Upper lobe of right lung (tissue), 1 donor: ENCODE results near the gene HMGXB4. TPM values are rescaled to one million over a fixed set of nuclear protein-coding genes. Genes with fewer than 3 reads are reported as not detected.
A peak's percentile ranks its signal among the peaks of the same experiment; 100 is the strongest.

Experiments
- ATAC-seq: fragments of 200-7000 bp; cut with Tn5 transposase; one replicate; pipeline ENCODE4 v1.9.1; 2020; ENCODE audit warnings: mild to moderate bottlenecking, moderate library complexity
- DNase-seq: peaks from one replicate; pipeline ENCODE4 v3.0.0-alpha.2; 2020
- H3K27ac ChIP-seq: fragments of 200-600 bp; one replicate; pipeline ENCODE4 v1.8.0; 2022
- H3K27me3 ChIP-seq: fragments of 200-600 bp; one replicate; pipeline ENCODE4 v1.8.0; 2022; ENCODE audit warnings: mild to moderate bottlenecking
- H3K36me3 ChIP-seq: fragments of 200-600 bp; one replicate; pipeline ENCODE4 v1.8.0; 2022
- H3K4me1 ChIP-seq: fragments of 200-600 bp; one replicate; pipeline ENCODE4 v1.8.0; 2022
- H3K4me3 ChIP-seq: fragments of 200-600 bp; one replicate; pipeline ENCODE4 v1.8.0; 2022; ENCODE audit warnings: mild to moderate bottlenecking
- H3K9me3 ChIP-seq: fragments of 200-600 bp; one replicate; pipeline ENCODE4 v1.8.0; 2022
- intact Hi-C: fragments of 100-400 bp; cut with DNase I; formaldehyde crosslinking; loops from one replicate; pipeline ENCODE4 v1.11.0; 2022
- total RNA-seq: library from RNA; stranded (reverse); fragmentation: NEBNext Ultra II Directional; extraction: Animal tissue kit (Norgen Biotek cat#: 25700); gene quantifications from one replicate; pipeline ENCODE4 v1.2.1, GENCODE V29; 2021
- TF ChIP-seq, protein P1 (sequence below): fragments of 200-600 bp; IDR thresholded peaks from one replicate; pipeline ENCODE4 v1.8.0; 2022; ENCODE audit warnings: antibody characterized with exemption
- donor health status: DM: no; HTN: yes; CAD: no; lungs with severe emphysema.

The HMGXB4 gene
- total RNA-seq, 1 donor from 2014 or later: 17.5 TPM

DNA sequence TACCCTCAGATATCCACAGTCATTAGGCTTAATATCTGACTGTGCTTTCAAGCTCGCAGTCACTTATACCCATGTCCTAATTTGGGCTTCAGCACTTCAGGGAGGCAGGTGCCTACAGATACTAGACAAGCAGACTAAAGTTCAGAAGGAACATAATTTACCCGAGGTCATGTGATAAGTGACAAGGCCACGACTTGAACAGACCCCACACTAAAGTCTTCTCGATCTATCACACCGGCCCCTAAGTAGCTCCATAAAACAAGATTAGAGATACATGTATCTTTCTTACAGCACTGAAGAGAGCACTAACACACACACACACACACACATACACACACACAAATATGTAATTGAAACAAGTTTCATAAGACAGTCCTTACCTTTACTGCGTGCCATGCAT, 75.0 kb downstream of the HMGXB4 start:
- H3K27me3 ChIP-seq: no peaks in the 10 kb centered on the region
- H3K36me3 ChIP-seq: peaks cover 94% of the 10 kb centered on the region
- H3K4me3 ChIP-seq: no peak overlapping the region
- intact Hi-C loops: no loop called here
- H3K4me1 ChIP-seq: peaks cover 36% of the 10 kb centered on the region
- ATAC-seq: no peak
- no peaks in the 10 kb centered on the region for H3K9me3 ChIP-seq
- DNase-seq: no peak
- TF ChIP-seq, protein P1, sequence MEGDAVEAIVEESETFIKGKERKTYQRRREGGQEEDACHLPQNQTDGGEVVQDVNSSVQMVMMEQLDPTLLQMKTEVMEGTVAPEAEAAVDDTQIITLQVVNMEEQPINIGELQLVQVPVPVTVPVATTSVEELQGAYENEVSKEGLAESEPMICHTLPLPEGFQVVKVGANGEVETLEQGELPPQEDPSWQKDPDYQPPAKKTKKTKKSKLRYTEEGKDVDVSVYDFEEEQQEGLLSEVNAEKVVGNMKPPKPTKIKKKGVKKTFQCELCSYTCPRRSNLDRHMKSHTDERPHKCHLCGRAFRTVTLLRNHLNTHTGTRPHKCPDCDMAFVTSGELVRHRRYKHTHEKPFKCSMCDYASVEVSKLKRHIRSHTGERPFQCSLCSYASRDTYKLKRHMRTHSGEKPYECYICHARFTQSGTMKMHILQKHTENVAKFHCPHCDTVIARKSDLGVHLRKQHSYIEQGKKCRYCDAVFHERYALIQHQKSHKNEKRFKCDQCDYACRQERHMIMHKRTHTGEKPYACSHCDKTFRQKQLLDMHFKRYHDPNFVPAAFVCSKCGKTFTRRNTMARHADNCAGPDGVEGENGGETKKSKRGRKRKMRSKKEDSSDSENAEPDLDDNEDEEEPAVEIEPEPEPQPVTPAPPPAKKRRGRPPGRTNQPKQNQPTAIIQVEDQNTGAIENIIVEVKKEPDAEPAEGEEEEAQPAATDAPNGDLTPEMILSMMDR: no peak
- H3K27ac ChIP-seq: no peak overlapping the region

DNA sequence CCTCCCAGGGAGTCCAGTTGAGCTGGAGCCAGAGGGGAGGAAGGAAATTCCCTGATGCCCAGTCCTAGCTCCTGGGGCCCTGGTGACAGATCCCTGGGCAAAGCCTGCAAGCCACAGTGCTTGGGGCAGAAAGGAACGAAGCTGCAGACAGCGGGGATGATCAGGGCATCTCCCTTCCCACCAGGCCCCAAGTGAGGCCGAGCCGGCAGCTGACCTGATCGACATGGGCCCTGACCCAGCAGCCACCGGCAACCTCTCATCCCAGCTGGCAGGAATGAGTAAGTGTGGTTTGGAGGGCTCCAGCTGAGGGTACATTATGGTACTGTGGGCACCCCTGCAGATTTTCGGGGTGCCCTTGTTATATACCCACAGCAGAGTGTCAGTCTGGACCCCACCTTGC, 75.9 kb downstream of the HMGXB4 start:
- TF ChIP-seq, protein P1: no peak
- DNase-seq (no peak), ATAC-seq (no peak)
- intact Hi-C loops: no loop called here
- no peaks in the 10 kb centered on the region for H3K9me3 ChIP-seq
- H3K36me3 ChIP-seq: peaks cover 94% of the 10 kb centered on the region
- no peak overlapping the region for H3K4me3 ChIP-seq
- peaks cover 30% of the 10 kb centered on the region for H3K4me1 ChIP-seq
- H3K27ac ChIP-seq: no peak overlapping the region
- no peaks in the 10 kb centered on the region for H3K27me3 ChIP-seq

DNA sequence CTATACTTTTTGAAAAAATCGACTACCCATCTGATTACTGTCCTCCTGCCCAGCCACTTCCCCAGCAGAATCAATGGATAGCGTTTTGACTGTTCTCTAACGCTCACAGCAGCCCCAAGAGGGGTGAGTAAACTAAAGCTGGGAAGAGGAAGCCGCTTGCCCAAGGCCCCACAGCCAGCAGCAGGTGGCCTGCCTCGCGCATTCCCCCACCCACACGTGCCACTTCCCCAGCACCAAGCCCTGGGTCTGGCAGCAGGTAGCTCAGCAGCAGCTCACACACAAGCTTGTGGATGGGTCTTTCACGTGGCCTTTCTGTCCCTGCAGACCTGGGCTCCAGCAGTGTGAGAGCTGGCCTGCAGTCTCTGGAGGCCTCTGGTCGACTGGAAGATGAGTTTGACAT, 76.7 kb downstream of the HMGXB4 start:
- H3K4me1 ChIP-seq: peaks cover 22% of the 10 kb centered on the region
- TF ChIP-seq, protein P1: no peak
- DNase-seq: no peak
- no peaks in the 10 kb centered on the region for H3K27me3 ChIP-seq
- H3K27ac ChIP-seq: no peak overlapping the region
- H3K36me3 ChIP-seq: peaks cover 94% of the 10 kb centered on the region
- intact Hi-C loops: no loop called here
- no peaks in the 10 kb centered on the region for H3K9me3 ChIP-seq
- no peak overlapping the region for H3K4me3 ChIP-seq
- no peak for ATAC-seq

DNA sequence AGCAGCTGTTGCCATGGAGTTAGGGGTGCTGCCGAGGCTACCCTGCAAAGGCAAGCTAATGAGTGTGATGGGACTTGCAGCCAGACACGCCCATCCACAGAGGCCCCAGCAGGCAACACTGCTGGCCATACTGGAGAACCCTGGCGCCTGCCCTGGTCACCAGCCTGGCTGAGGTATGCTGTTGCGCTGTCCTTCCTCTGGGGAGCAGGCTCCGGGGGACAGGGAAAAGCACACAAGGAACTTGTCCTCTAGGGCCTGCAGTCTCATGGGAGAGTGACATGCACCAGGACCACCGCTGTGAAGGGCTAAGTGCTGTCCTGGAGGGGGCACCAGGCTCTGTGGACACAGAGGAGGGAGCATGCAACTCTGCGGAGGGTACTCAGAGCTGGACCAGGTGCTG, 78.2 kb downstream of the HMGXB4 start:
- no peak for DNase-seq
- Histone ChIP-seq H3K9me3 (no peaks in the 10 kb centered on the region), H3K27ac (no peak overlapping the region), H3K4me1 (peaks cover 7% of the 10 kb centered on the region), H3K27me3 (no peaks in the 10 kb centered on the region), H3K4me3 (no peak overlapping the region), H3K36me3 (peaks cover 97% of the 10 kb centered on the region)
- intact Hi-C loops: no loop called here
- TF ChIP-seq, protein P1: no peak
- ATAC-seq: no peak

DNA sequence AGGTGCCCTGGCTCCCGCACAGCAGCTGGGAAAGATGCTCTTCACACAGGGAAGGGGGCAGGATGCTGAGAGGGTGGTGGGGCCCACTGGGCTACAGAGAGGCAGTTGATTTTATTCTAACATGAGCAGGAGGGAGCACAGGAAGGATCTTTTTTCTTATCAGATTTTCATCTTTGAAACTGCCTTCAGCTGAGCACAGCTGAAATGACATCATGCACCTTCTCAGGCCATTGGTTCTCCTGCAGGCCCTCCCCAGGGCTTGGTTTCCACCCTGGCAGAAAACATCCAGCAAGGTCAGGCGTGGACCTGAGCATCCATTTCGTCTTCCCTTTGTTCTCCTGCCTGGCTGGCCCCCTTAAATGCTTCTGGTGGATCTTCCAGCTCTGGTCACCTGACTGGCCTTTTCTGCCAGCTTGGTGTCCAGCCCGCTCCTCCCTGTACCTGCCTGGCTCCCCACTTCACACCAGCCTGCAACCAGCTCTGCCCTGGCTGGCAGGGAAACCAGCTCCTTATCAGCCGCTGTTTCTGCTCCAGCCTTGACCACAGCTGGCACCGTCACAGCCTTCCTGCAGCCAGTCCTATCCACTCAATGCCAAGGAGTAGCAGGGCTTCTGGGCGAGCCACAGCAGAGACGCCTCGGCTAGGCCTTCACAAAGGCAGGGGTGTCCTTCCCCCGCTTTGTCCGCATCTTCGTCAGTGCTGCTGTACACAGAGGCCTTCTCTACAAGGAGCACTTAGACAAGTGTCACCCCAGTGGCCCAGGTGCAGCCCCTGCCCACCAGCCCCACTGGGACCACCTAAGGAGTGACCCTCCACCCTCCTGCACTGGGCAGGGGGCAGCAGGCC, 78.9 kb downstream of the HMGXB4 start:
- no peak overlapping the region for H3K4me3 ChIP-seq
- no peaks in the 10 kb centered on the region for H3K27me3 ChIP-seq
- ATAC-seq: peak; percentile 8
- no peak for DNase-seq
- no peaks in the 10 kb centered on the region for H3K9me3 ChIP-seq
- peaks cover 97% of the 10 kb centered on the region for H3K36me3 ChIP-seq
- intact Hi-C loops: no loop called here
- no peak overlapping the region for H3K27ac ChIP-seq
- TF ChIP-seq, protein P1: no peak
- peaks cover under 1% of the 10 kb centered on the region for H3K4me1 ChIP-seq
